Measurements from ENCODE around the gene HOXC10.

The HOXC10 gene

GRCh38 chr12:54036620-54037359, 51.8 kb downstream of the HOXC10 start:
- TF ChIP-seq CTCF (IDR thresholded peaks at IDR 0.05; ENCODE audit: insufficient read depth, low read length, poor library complexity, severe bottlenecking) = no peak
- Histone ChIP-seq H3K27me3 (replicated peaks; ENCODE audit: control insufficient read depth, insufficient read depth, low read length) (no peaks in the 10 kb centered on the region; the same call in 1 of the 2 replicates), H3K4me3 (replicated peaks; ENCODE audit: low read depth, low read length) (no peak overlapping the region), H3K36me3 (ENCODE audit: control insufficient read depth, insufficient read depth, low read length) (no peaks in the 10 kb centered on the region)
- no peak for DNase-seq (ENCODE audit: extremely low read depth, insufficient read length)

DNA sequence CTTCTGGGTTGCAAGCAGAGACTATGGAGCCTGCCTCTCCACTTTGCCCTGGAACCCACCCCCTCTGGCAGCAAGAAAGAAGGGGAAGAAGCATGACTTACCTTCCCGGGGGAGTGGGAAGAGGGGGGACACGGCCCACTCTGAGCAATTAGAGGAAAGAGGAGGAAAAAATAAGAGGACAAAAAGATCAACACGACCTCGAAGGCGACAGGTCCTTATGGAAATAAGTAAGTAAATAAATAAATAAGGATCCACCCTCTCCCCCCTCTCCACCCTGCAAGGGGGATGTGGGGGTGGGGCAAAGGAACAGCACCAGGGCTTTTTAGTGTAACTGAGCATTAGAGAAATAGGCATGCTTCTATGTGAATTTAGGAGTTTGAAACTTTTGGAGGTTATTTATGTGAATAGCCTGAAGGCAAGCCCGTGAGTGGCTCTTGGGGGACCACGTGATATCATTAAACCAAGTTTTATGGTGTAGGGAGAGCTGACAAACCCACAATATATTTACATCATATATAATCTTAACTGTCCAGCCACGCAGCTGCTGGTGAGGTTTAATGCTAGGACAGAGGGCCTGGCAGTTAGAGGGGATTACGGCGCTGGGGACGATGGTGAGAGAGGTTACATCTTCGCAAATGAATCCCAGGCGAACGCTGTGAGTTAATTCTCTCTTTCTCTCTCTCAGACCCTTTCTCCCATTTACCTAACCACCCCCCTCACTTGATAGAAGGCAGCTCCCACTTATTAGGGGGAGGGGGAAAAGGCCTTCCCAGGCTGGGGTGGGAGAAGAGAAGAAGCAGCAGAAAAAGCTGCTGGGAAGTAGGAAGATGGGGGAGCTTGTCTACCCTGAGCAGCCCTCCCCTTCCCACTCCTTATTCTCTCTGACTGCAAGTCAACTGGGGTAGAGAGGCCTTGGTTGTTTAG, 52.7 kb downstream of the HOXC10 start:
- Histone ChIP-seq H3K27me3 (replicated peaks; ENCODE audit: control insufficient read depth, insufficient read depth, low read length) (no peaks in the 10 kb centered on the region; the same call in 1 of the 2 replicates), H3K36me3 (ENCODE audit: control insufficient read depth, insufficient read depth, low read length) (no peaks in the 10 kb centered on the region), H3K4me3 (replicated peaks; ENCODE audit: low read depth, low read length) (no peak overlapping the region)
- no peak for DNase-seq (ENCODE audit: extremely low read depth, insufficient read length)
- TF ChIP-seq CTCF (IDR thresholded peaks at IDR 0.05; ENCODE audit: insufficient read depth, low read length, poor library complexity, severe bottlenecking) = no peak

DNA sequence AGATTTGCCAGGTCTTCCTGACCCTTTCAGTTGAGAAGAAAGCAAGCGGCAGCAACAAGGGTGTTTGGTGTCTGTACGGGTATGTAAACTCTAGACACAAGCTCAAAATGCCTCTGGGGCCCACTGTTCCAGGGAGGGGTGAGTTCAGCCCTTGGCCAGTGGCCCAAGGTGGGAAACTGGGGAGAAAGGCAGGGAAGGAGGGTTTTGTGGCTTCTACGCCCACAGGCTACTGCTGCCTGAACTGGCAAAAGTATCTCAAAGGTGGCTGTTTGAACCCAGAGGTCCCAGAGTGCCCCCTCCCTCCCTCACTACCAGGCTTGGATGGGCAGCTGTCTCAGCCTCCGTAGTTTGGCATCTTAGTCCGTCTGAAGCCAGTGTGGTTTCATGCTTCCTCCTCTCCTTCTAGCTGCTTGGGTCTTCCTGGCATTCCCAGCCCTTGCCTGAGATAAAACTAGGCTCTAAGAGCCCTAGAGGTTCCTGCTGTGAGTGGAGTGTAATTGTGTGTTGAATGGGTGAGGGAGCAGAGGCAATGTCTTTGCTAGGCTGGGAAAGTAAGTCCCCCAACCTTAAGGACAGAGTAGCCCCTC, 53.4 kb downstream of the HOXC10 start:
- Histone ChIP-seq H3K27me3 (replicated peaks; ENCODE audit: control insufficient read depth, insufficient read depth, low read length) (no peaks in the 10 kb centered on the region; the same call in 1 of the 2 replicates), H3K4me3 (replicated peaks; ENCODE audit: low read depth, low read length) (no peak overlapping the region), H3K36me3 (ENCODE audit: control insufficient read depth, insufficient read depth, low read length) (no peaks in the 10 kb centered on the region)
- no peak for DNase-seq (ENCODE audit: extremely low read depth, insufficient read length)
- no peak for TF ChIP-seq CTCF (IDR thresholded peaks at IDR 0.05; ENCODE audit: insufficient read depth, low read length, poor library complexity, severe bottlenecking)

GRCh38 chr12:54038871-54039414, 54.0 kb downstream of the HOXC10 start:
- no peaks in the 10 kb centered on the region; the same call in 1 of the 2 replicates for H3K27me3 ChIP-seq (replicated peaks; ENCODE audit: control insufficient read depth, insufficient read depth, low read length)
- TF ChIP-seq CTCF (IDR thresholded peaks at IDR 0.05; ENCODE audit: insufficient read depth, low read length, poor library complexity, severe bottlenecking) = no peak
- no peaks in the 10 kb centered on the region for H3K36me3 ChIP-seq (ENCODE audit: control insufficient read depth, insufficient read depth, low read length)
- no peak for DNase-seq (ENCODE audit: extremely low read depth, insufficient read length)
- H3K4me3 ChIP-seq (replicated peaks; ENCODE audit: low read depth, low read length) = no peak overlapping the region

DNA sequence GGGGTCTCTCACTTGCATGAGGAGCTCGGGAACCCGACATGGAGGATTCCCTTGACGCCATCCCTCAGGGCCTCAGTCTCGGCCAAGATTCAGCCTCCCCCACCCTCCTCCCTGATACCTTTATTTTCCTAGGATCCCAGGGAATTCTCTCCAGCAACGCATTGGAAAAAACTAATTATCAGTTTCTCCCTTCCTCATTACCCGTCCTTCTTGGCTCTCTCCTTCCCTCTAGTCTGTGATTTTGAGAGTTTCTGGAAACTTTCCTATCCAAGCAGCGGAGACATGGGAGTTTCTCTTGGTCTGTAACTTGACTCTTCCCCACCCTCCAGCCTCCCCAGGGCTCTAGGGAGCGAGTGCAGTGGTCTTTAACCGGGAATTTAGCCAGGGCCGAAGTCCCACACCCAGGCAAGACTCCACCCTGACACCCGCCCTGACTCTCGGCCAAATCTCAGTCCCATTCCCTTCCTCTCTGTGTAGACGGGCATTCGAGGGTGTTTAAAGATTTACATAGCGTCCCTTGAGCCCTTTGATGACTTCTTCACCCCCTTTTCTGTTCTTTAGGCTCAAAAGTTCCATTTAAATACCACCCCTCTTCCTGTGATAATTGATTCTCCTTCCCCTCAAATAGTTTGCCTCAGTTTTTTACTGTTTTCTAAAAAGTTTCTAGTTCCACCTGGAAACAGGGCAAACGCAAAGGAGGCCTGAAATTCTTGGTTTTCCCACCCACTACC, 54.6 kb downstream of the HOXC10 start:
- no peak for DNase-seq (ENCODE audit: extremely low read depth, insufficient read length)
- Histone ChIP-seq H3K4me3 (replicated peaks; ENCODE audit: low read depth, low read length) (no peak overlapping the region), H3K27me3 (replicated peaks; ENCODE audit: control insufficient read depth, insufficient read depth, low read length) (no peaks in the 10 kb centered on the region; the same call in 1 of the 2 replicates), H3K36me3 (ENCODE audit: control insufficient read depth, insufficient read depth, low read length) (no peaks in the 10 kb centered on the region)
- no peak for TF ChIP-seq CTCF (IDR thresholded peaks at IDR 0.05; ENCODE audit: insufficient read depth, low read length, poor library complexity, severe bottlenecking)
